HepG2 (cell line): ENCODE data around the gene TADA1. TPM values are rescaled to one million over a fixed set of nuclear protein-coding genes. Genes with fewer than 3 reads are reported as not detected.
A peak's percentile ranks its signal among the peaks of the same experiment; 100 is the strongest.

ENCODE experiments used
- HIVEP1 ChIP-seq: sonication (generic); formaldehyde crosslinking; IDR thresholded peaks from 2 replicates; pipeline ENCODE4 v1.4.0; 2020; ENCODE audit warnings: mild to moderate bottlenecking, missing genetic modification reagents
- MXD4 ChIP-seq: IDR thresholded peaks from 2 replicates; pipeline ENCODE4 v1.6.1; 2016; ENCODE audit warnings: mild to moderate bottlenecking, missing biosample characterization, missing genetic modification reagents
- MXI1 ChIP-seq: IDR thresholded peaks from 3 replicates; pipeline ENCODE4 v1.6.1; 2012; ENCODE audit warnings: low read depth, low read length, inconsistent platforms, borderline replicate concordance
- NCOR1 ChIP-seq: fragments of 200-600 bp; sonication (generic); IDR thresholded peaks from 2 replicates; pipeline ENCODE4 v1.7.0; 2017; ENCODE audit warnings: antibody characterized with exemption, low read length, borderline replicate concordance
- ZNF282 ChIP-seq: fragments of 450-650 bp; IDR thresholded peaks from 2 replicates; pipeline ENCODE4 v1.6.1; 2018; ENCODE audit not compliant: partially characterized antibody
- ZNF335 ChIP-seq: sonication (generic); formaldehyde crosslinking; IDR thresholded peaks from 2 replicates; pipeline ENCODE4 v1.4.0; 2020; ENCODE audit warnings: missing genetic modification reagents
- ZNF33B ChIP-seq: sonication (generic); formaldehyde crosslinking; IDR thresholded peaks from 2 replicates; pipeline ENCODE4 v1.5.1; 2020; ENCODE audit warnings: mild to moderate bottlenecking, missing genetic modification reagents
- ZSCAN21 ChIP-seq: sonication (generic); formaldehyde crosslinking; IDR thresholded peaks from 2 replicates; pipeline ENCODE4 v1.8.0; 2022; ENCODE audit warnings: mild to moderate bottlenecking, missing genetic modification reagents, moderate library complexity, borderline replicate concordance
- polyA plus RNA-seq, 8 experiments: library from polyadenylated mRNA; depleted of rRNA in 3 of 8; stranded (reverse) in 7 of 8; unstranded in 1 of 8; fragments of >200 nt; fragmentation: Illumina TruSeq in 4 of 8; extraction: Trizol in 4 of 8; gene quantifications; 2 replicates each; pipeline versions ENCODE4 v1.2.1 to v1.2.3, GENCODE V29; 2011 to 2016; ENCODE audit warnings: low read depth in 4 of 8, missing spikeins in 1 of 8, mixed read lengths in 1 of 8; ENCODE audit not compliant: insufficient read depth in 1 of 8
- total RNA-seq, 5 experiments: library from RNA; depleted of rRNA; stranded (reverse); fragments of >200 nt; fragmentation: Illumina TruSeq; extraction: Trizol; gene quantifications; 2 replicates each; pipeline ENCODE4 v1.2.3, GENCODE V29; 2016; ENCODE audit warnings: low read depth in 1 of 5
- TF ChIP-seq, protein P1 (sequence below): sonication (generic); formaldehyde crosslinking; conservative IDR thresholded peaks from 2 replicates; pipeline ENCODE4 v1.4.0; 2020; ENCODE audit warnings: mild to moderate bottlenecking, missing genetic modification reagents, moderate library complexity
- TF ChIP-seq, protein P2 (sequence below): sonication (generic); formaldehyde crosslinking; IDR thresholded peaks from 2 replicates; pipeline ENCODE4 v1.4.0; 2020; ENCODE audit warnings: mild to moderate bottlenecking, missing genetic modification reagents
- TF ChIP-seq, protein P3 (sequence below): sonication (generic); formaldehyde crosslinking; IDR thresholded peaks from 2 replicates; pipeline ENCODE4 v1.9.0; 2021; ENCODE audit warnings: missing genetic modification reagents, borderline replicate concordance
- TF ChIP-seq, protein P4 (sequence below): IDR thresholded peaks from 2 replicates; pipeline ENCODE4 v1.6.1; 2016; ENCODE audit warnings: low read depth, borderline replicate concordance
- TF ChIP-seq, protein P5 (sequence below): sonication (generic); formaldehyde crosslinking; IDR thresholded peaks from 2 replicates; pipeline ENCODE4 v1.5.0; 2020; ENCODE audit warnings: mild to moderate bottlenecking, missing genetic modification reagents, borderline replicate concordance

Gene TADA1
- total and polyA plus RNA-seq, 2 of the 13 experiments (the other 11 are each of a cell fraction or from before 2014, with no cell fraction given): 28.3 to 29.1 TPM

DNA sequence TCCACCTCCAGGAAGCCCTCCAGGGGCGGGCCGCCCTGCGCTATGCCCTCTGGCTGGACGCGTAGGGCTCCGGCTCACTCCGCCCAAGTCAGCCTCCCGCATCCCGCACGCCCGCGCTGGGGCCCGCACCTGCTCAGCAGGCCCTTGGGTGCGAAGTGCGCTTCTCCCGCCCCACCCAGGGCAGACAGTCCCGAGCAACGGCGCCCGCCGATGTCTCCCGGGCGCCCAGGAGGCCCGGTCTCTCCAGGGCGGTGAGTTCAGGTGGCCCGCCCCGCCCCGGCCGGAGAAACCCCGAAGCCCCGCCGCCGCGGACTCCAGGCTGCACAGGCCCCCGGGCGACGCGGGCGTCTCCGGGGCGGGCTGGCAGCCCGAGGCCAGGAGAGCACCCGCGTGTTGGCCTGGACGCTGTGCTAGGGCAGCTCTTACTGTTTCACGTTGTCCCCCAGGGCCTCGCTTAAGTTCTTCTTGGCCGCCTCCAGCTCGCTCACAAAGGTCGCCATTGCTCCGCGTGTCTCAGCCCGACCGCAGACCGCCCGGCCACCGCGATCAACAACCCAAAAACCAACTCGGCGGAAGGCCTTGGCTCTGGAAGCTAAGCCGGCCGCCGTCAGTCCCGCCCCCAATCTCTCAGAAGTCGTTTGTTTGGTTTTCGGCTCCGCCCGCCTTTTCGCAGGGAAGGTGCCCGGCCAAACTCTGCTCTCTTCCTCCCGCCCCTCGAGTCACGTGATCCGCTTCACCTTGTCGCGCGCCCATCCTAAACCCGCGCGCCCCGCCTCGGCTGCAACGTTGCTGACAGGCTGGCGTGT is at the start of gene TADA1 (continued):
- TF ChIP-seq, protein P1, sequence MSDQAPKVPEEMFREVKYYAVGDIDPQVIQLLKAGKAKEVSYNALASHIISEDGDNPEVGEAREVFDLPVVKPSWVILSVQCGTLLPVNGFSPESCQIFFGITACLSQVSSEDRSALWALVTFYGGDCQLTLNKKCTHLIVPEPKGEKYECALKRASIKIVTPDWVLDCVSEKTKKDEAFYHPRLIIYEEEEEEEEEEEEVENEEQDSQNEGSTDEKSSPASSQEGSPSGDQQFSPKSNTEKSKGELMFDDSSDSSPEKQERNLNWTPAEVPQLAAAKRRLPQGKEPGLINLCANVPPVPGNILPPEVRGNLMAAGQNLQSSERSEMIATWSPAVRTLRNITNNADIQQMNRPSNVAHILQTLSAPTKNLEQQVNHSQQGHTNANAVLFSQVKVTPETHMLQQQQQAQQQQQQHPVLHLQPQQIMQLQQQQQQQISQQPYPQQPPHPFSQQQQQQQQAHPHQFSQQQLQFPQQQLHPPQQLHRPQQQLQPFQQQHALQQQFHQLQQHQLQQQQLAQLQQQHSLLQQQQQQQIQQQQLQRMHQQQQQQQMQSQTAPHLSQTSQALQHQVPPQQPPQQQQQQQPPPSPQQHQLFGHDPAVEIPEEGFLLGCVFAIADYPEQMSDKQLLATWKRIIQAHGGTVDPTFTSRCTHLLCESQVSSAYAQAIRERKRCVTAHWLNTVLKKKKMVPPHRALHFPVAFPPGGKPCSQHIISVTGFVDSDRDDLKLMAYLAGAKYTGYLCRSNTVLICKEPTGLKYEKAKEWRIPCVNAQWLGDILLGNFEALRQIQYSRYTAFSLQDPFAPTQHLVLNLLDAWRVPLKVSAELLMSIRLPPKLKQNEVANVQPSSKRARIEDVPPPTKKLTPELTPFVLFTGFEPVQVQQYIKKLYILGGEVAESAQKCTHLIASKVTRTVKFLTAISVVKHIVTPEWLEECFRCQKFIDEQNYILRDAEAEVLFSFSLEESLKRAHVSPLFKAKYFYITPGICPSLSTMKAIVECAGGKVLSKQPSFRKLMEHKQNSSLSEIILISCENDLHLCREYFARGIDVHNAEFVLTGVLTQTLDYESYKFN (CRISPR knock-in tag): peak; percentile 56
- TF ChIP-seq, protein P2, sequence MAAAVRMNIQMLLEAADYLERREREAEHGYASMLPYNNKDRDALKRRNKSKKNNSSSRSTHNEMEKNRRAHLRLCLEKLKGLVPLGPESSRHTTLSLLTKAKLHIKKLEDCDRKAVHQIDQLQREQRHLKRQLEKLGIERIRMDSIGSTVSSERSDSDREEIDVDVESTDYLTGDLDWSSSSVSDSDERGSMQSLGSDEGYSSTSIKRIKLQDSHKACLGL: peak; percentile 83
- TF ChIP-seq, protein P3, sequence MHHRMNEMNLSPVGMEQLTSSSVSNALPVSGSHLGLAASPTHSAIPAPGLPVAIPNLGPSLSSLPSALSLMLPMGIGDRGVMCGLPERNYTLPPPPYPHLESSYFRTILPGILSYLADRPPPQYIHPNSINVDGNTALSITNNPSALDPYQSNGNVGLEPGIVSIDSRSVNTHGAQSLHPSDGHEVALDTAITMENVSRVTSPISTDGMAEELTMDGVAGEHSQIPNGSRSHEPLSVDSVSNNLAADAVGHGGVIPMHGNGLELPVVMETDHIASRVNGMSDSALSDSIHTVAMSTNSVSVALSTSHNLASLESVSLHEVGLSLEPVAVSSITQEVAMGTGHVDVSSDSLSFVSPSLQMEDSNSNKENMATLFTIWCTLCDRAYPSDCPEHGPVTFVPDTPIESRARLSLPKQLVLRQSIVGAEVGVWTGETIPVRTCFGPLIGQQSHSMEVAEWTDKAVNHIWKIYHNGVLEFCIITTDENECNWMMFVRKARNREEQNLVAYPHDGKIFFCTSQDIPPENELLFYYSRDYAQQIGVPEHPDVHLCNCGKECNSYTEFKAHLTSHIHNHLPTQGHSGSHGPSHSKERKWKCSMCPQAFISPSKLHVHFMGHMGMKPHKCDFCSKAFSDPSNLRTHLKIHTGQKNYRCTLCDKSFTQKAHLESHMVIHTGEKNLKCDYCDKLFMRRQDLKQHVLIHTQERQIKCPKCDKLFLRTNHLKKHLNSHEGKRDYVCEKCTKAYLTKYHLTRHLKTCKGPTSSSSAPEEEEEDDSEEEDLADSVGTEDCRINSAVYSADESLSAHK (CRISPR knock-in tag): no peak; the same call in 1 of the 2 replicates
- TF ChIP-seq MXD4 (CRISPR knock-in tag) (peak; percentile 58; the same call in 1 of the 2 replicates), ZNF335 (CRISPR knock-in tag) (peak; percentile 69; the same call in 1 of the 2 replicates), MXI1 (peak; percentile 47; the same call in 1 of the 3 replicates), NCOR1 (peak; percentile 36; the same call in 1 of the 2 replicates), ZNF282 (no peak), ZSCAN21 (CRISPR knock-in tag) (peak; percentile 37), ZNF33B (CRISPR knock-in tag) (peak; percentile 46; the same call in 1 of the 2 replicates), HIVEP1 (CRISPR knock-in tag) (no peak; the same call in 1 of the 2 replicates)
- TF ChIP-seq, protein P4, sequence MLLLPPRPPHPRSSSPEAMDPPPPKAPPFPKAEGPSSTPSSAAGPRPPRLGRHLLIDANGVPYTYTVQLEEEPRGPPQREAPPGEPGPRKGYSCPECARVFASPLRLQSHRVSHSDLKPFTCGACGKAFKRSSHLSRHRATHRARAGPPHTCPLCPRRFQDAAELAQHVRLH (CRISPR knock-in tag): peak; percentile 71; the same call in 1 of the 2 replicates
- TF ChIP-seq, protein P5, sequence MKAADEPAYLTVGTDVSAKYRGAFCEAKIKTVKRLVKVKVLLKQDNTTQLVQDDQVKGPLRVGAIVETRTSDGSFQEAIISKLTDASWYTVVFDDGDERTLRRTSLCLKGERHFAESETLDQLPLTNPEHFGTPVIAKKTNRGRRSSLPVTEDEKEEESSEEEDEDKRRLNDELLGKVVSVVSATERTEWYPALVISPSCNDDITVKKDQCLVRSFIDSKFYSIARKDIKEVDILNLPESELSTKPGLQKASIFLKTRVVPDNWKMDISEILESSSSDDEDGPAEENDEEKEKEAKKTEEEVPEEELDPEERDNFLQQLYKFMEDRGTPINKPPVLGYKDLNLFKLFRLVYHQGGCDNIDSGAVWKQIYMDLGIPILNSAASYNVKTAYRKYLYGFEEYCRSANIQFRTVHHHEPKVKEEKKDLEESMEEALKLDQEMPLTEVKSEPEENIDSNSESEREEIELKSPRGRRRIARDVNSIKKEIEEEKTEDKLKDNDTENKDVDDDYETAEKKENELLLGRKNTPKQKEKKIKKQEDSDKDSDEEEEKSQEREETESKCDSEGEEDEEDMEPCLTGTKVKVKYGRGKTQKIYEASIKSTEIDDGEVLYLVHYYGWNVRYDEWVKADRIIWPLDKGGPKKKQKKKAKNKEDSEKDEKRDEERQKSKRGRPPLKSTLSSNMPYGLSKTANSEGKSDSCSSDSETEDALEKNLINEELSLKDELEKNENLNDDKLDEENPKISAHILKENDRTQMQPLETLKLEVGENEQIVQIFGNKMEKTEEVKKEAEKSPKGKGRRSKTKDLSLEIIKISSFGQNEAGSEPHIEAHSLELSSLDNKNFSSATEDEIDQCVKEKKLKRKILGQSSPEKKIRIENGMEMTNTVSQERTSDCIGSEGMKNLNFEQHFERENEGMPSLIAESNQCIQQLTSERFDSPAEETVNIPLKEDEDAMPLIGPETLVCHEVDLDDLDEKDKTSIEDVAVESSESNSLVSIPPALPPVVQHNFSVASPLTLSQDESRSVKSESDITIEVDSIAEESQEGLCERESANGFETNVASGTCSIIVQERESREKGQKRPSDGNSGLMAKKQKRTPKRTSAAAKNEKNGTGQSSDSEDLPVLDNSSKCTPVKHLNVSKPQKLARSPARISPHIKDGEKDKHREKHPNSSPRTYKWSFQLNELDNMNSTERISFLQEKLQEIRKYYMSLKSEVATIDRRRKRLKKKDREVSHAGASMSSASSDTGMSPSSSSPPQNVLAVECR: peak; percentile 75; the same call in 1 of the 2 replicates
